Panc1 (cell line): ENCODE results near the gene LRP1B. TPM values are rescaled to one million over a fixed set of nuclear protein-coding genes. Genes with fewer than 3 reads are reported as not detected.

Source experiments
- ATAC-seq: fragments of 200-7000 bp; cut with Tn5 transposase; 2 replicates; pipeline ENCODE4 v1.9.1; 2020; ENCODE audit warnings: mild to moderate bottlenecking, moderate library complexity
- BruUV-seq: library from RNA; stranded (reverse); fragments of 400-500 nt; replicated peaks from 2 replicates; lab custom pipeline; 2021; lab: Mats Ljungman, UMichigan
- CTCF ChIA-PET: fragments of 300-600 bp; sonication (Branson Sonifier 250); formaldehyde crosslinking; loops from one replicate; lab custom pipeline; 2022; ENCODE audit warnings: antibody characterized with exemption; lab: Charles Lee
- POLR2A ChIA-PET: fragments of 300-600 bp; sonication (Branson Sonifier 250); formaldehyde crosslinking; loops from one replicate; lab custom pipeline; 2022; ENCODE audit warnings: antibody characterized with exemption; lab: Charles Lee
- DNase-seq: peaks from one replicate; pipeline ENCODE4 v3.0.0-alpha.2; 2010; ENCODE audit warnings: low read depth, low spot score
- H3K27ac ChIP-seq: 2 replicates; pipeline ENCODE4 v1.5.1; 2011; ENCODE audit warnings: mild to moderate bottlenecking, low read length, inconsistent platforms
- H3K27me3 ChIP-seq: fragments of 200-500 bp; sonication (Bioruptor generic); 2 replicates; pipeline ENCODE4 v1.6.0; 2014; ENCODE audit warnings: low read length, inconsistent platforms; ENCODE audit not compliant: control insufficient read depth, insufficient read depth
- H3K36me3 ChIP-seq: fragments of 200-500 bp; sonication (Bioruptor generic); 2 replicates; pipeline ENCODE4 v1.5.1; 2014; ENCODE audit warnings: inconsistent platforms, mild to moderate bottlenecking, low read length, moderate library complexity; ENCODE audit not compliant: control insufficient read depth, insufficient read depth
- H3K4me1 ChIP-seq: 2 replicates; pipeline ENCODE4 v1.5.1; 2011; ENCODE audit warnings: inconsistent platforms, mild to moderate bottlenecking, low read length, moderate library complexity; ENCODE audit not compliant: control insufficient read depth, insufficient read depth
- H3K4me3 ChIP-seq, 2 experiments: 2 replicates each; pipeline ENCODE4 v1.5.1; 2011 to 2012; ENCODE audit warnings: low read depth in 2 of 2, low read length in 2 of 2, mild to moderate bottlenecking in 2 of 2, inconsistent platforms in 1 of 2, moderate library complexity in 1 of 2
- H3K9me3 ChIP-seq: fragments of 200-500 bp; sonication (Bioruptor generic); 2 replicates; pipeline ENCODE4 v1.5.1; 2014; ENCODE audit warnings: low read depth, mild to moderate bottlenecking, inconsistent platforms, low read length, moderate library complexity; ENCODE audit not compliant: control insufficient read depth, insufficient read depth
- POLR2AphosphoS5 ChIP-seq: IDR thresholded peaks from 2 replicates; pipeline ENCODE4 v1.6.1; 2012; ENCODE audit warnings: mild to moderate bottlenecking, low read depth, low read length, moderate library complexity
- SIN3A ChIP-seq: IDR thresholded peaks from 2 replicates; pipeline ENCODE4 v1.6.1; 2012; ENCODE audit warnings: low read depth, mild to moderate bottlenecking, low read length, moderate library complexity, borderline replicate concordance; ENCODE audit not compliant: insufficient read depth
- TCF7L2 ChIP-seq: IDR thresholded peaks from 2 replicates; pipeline ENCODE4 v1.6.1; 2011; ENCODE audit warnings: mild to moderate bottlenecking, low read depth, low read length, inconsistent platforms
- in situ Hi-C: cut with HindIII; loops from 2 replicates; pipeline ENCODE4 v1.10.0; 2016; ENCODE audit warnings: low sequenced_read_pairs, low pct_unique_long_range_greater_than_20kb
- intact Hi-C: fragments of 100-400 bp; cut with micrococcal nuclease; formaldehyde crosslinking; loops from one replicate; pipeline ENCODE4 v1.10.0; 2022; ENCODE audit not compliant: unreplicated experiment
- total RNA-seq: library from RNA; stranded (reverse); gene quantifications from one replicate; pipeline ENCODE4 v1.2.1, GENCODE V29; 2021; ENCODE audit not compliant: unreplicated experiment
- TF ChIP-seq, protein P1 (sequence below): fragments of 450-650 bp; IDR thresholded peaks from 2 replicates; pipeline ENCODE4 v1.5.1; 2017; ENCODE audit warnings: mild to moderate bottlenecking
- TF ChIP-seq, protein P2 (sequence below), 2 experiments: IDR thresholded peaks; 2 replicates each; pipeline ENCODE4 v1.6.1; 2011 to 2012; ENCODE audit warnings: low read depth in 2 of 2, control low read depth in 1 of 2, low read length in 1 of 2, mild to moderate bottlenecking in 1 of 2, moderate library complexity in 1 of 2; ENCODE audit not compliant: insufficient read depth in 1 of 2

The LRP1B gene
- total RNA-seq, 1 experiment from 2014 or later: 0.54 TPM

GRCh38 chr2:142153601-142154000 is 22.8 kb upstream of the LRP1B start:
- Histone ChIP-seq H3K4me1 (no peaks in the 10 kb centered on the region), H3K4me3 (no peak overlapping the region), H3K36me3 (no peaks in the 10 kb centered on the region), H3K27me3 (no peaks in the 10 kb centered on the region), H3K9me3 (peaks cover 12% of the 10 kb centered on the region; the same call in 1 of the 2 replicates), H3K27ac (no peak overlapping the region)
- intact Hi-C loops: no loop called here
- TF ChIP-seq POLR2AphosphoS5: no peak
- TF ChIP-seq SIN3A: no peak
- TF ChIP-seq TCF7L2: no peak
- TF ChIP-seq, protein P1, sequence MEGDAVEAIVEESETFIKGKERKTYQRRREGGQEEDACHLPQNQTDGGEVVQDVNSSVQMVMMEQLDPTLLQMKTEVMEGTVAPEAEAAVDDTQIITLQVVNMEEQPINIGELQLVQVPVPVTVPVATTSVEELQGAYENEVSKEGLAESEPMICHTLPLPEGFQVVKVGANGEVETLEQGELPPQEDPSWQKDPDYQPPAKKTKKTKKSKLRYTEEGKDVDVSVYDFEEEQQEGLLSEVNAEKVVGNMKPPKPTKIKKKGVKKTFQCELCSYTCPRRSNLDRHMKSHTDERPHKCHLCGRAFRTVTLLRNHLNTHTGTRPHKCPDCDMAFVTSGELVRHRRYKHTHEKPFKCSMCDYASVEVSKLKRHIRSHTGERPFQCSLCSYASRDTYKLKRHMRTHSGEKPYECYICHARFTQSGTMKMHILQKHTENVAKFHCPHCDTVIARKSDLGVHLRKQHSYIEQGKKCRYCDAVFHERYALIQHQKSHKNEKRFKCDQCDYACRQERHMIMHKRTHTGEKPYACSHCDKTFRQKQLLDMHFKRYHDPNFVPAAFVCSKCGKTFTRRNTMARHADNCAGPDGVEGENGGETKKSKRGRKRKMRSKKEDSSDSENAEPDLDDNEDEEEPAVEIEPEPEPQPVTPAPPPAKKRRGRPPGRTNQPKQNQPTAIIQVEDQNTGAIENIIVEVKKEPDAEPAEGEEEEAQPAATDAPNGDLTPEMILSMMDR: no peak
- TF ChIP-seq, protein P2, sequence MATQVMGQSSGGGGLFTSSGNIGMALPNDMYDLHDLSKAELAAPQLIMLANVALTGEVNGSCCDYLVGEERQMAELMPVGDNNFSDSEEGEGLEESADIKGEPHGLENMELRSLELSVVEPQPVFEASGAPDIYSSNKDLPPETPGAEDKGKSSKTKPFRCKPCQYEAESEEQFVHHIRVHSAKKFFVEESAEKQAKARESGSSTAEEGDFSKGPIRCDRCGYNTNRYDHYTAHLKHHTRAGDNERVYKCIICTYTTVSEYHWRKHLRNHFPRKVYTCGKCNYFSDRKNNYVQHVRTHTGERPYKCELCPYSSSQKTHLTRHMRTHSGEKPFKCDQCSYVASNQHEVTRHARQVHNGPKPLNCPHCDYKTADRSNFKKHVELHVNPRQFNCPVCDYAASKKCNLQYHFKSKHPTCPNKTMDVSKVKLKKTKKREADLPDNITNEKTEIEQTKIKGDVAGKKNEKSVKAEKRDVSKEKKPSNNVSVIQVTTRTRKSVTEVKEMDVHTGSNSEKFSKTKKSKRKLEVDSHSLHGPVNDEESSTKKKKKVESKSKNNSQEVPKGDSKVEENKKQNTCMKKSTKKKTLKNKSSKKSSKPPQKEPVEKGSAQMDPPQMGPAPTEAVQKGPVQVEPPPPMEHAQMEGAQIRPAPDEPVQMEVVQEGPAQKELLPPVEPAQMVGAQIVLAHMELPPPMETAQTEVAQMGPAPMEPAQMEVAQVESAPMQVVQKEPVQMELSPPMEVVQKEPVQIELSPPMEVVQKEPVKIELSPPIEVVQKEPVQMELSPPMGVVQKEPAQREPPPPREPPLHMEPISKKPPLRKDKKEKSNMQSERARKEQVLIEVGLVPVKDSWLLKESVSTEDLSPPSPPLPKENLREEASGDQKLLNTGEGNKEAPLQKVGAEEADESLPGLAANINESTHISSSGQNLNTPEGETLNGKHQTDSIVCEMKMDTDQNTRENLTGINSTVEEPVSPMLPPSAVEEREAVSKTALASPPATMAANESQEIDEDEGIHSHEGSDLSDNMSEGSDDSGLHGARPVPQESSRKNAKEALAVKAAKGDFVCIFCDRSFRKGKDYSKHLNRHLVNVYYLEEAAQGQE (IDR thresholded peaks at IDR 0.05; ENCODE audit: insufficient read depth in 1 of 2, low read depth in 2 of 2, low read length in 1 of 2): no peak
- POLR2A ChIA-PET: no interaction called here
- no TSS peak for BruUV-seq
- in situ Hi-C loops: no loop called here
- CTCF ChIA-PET: no interaction called here
- DNase-seq: no peak
- ATAC-seq: no peak

GRCh38 chr2:142150453-142150852 is 19.6 kb upstream of the LRP1B start:
- H3K4me3 ChIP-seq: no peak overlapping the region
- no peaks in the 10 kb centered on the region for H3K27me3 ChIP-seq
- H3K27ac ChIP-seq: no peak overlapping the region
- CTCF ChIA-PET: no interaction called here
- ATAC-seq: no peak
- no peaks in the 10 kb centered on the region for H3K4me1 ChIP-seq
- no TSS peak for BruUV-seq
- H3K36me3 ChIP-seq: no peaks in the 10 kb centered on the region
- POLR2A ChIA-PET: no interaction called here
- peaks cover 12% of the 10 kb centered on the region; the same call in 1 of the 2 replicates for H3K9me3 ChIP-seq
- DNase-seq: no peak
- TF ChIP-seq SIN3A (no peak), POLR2AphosphoS5 (no peak), TCF7L2 (no peak)
- TF ChIP-seq, protein P1: no peak
- TF ChIP-seq, protein P2 (IDR thresholded peaks at IDR 0.05; ENCODE audit: insufficient read depth in 1 of 2, low read depth in 2 of 2, low read length in 1 of 2): no peak
- in situ Hi-C loops (no loop called here), intact Hi-C loops (no loop called here)
